NCI-H748 treated with DMSO at 0.1 percent for 48 hours (cell line): ENCODE data around the gene SPNS3.

ENCODE experiments used
- DNase-seq: peaks from one replicate; lab custom pipeline; 2025; lab: John Stamatoyannopoulos, UW

SPNS3 gene

DNA sequence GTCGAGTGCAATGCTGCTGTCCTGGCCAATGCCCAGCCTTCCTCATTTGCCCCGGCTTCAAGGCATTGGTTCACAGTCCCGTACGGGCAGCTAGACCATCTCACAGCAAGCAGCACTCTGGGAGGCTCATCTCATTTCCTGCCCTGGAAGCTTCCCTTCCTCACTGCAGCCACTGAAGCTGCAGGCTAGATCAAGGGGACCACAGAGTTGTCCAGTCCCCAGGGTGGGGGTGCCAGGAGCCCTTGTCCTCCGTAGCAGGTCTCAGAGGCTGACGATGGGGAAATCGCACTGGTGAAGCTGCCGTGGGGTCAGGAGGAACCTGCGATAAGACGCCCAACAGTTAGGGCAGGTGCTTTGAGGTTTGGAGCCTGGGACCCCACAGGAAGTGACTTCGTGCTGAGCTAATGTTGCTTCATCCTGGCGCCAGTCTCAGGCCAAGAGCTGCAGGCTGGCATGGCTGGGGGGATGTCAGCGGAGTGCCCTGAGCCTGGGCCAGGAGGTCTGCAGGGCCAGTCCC lies at the start of gene SPNS3:
TSS of gene SPNS3 (plus strand) at position 426 of the 517 bp plus-strand sequence. CDS start at position 454, 28 bp downstream.
- no peak for DNase-seq

DNA sequence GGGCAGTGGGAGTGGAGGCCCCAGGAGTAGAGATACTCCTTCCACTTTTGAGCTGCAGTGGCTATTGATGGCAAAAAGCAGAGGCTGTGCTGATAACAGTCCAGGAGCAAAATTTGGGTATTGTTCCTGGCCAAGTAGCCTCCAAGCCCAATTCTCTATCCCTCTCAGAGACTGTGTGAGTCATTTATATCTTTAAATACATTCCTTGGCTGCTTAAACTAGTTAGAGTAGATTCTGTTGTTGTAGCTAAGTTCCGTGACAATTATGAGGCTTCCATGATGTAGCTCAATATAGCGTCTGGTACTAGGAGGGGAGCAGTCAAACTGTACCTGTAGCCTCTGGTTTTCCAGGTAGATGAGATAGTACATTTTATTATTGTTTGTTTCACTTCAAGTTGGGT lies 47.3 kb upstream of the SPNS3 start:
- no peak for DNase-seq

DNA sequence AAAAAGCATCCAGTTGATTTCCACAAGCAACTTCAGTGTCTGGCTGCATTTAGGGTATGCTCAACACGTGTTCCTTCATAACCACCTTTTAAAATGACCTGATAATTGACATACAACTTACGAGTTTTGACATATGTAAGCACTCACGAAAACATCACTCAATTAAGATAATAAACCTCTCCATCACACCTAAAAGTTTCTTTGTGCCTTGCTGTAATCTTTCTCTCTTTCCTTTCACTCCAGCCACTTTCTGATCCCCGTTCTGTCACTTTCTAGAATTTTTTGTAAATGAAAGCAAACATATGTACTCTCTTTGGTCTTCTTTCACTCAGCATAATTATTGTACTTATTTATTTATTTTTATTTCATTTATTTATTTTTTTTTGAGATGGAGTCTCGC lies 46.6 kb upstream of the SPNS3 start:
- DNase-seq = no peak

- DNase-seq = no peak
These were observed 44.7 kb upstream of the SPNS3 start for GRCh38 chr17:4389079-4389478.

- DNase-seq = no peak
These were observed 39.9 kb upstream of the SPNS3 start for GRCh38 chr17:4393806-4394205.

GRCh38 chr17:4394208-4395110 lies 39.3 kb upstream of the SPNS3 start:
- no peak for DNase-seq

DNA sequence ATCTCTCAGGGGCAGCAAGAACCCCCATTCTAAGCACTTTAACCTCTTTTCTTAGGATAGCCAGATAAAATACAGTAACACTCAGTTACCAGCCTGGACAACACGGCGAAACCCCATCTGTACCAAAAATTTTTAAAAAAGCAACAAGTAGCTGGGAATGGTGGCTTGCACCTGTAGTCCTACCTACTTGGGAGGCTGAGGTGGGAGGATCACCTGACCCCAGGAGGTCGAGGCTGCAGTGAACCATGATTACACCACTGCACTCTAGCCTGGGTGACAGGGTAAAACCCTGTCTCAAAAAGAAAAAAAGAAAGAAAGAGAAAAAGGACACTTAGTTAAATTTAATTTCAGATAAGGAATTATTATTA lies 38.6 kb upstream of the SPNS3 start:
- no peak for DNase-seq

DNA sequence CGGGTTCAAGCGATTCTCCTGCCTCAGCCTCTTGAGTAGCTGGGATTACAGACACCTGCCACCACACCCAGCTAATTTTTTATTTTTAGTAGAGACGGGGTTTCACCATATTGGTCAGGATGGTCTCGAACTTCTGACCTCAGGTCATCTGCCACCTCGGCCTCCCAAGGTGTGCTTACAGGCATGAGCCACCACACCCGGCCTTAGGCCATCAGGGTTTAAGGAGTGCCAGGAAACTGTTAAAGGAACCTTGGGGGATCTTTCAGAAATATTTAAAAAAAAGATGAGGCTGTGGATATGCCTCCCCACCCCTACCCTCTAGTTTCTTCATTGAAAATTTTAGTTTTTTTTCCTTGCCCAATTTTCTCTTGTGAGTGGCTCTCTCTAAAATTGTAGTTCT lies 35.9 kb upstream of the SPNS3 start:
- DNase-seq = no peak

DNA sequence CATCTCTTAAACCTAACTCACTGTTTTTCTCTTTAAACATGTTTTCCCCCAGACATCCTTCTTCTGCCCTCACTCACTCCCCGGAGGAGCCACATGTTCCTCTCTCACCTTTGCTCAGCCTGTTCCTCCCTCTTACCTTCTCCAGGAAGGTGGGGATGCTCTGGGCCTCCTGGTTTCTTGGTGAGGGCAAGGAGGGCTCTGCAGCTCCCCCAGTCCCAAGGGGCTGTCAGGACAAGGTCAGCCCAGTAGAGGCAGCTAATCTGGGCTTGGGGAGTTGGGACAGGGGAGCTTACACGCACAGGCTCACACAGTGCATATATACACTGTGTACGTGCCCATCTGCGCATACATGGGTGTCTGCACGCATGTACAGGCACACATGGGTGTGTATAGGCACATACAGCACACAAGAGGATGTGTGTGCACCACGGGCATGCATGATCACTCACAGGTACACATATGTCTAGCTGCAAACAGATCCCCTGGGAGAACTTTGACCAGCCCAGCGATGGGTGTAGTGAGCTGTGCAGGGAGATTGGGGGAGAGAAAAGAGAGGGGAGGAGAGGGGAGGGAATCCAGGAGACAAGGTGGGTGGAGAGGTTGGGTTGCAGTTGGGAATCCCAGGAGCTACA lies 28.6 kb upstream of the SPNS3 start:
- DNase-seq = no peak

DNA sequence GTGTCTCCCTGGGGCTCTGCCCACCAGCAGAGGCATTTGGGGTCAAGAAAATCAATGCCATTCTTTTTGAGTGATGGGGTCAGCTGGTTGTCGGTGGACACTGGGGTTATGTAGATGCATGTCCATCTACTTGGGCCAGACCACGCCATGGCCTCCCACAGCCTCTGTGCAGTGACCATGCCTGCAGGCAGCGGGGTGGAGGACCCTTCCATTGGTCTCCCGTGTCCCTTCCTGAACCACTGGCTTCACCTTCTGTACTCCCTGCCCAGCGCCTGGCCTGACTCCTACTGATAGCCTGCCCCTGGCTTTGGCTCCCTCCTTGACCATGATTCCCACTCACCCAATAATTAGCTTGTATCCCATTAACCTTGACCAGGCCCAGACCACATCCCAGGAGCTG lies 28.0 kb upstream of the SPNS3 start:
- no peak for DNase-seq

GRCh38 chr17:4406386-4406785 lies 27.4 kb upstream of the SPNS3 start:
- no peak for DNase-seq

- no peak for DNase-seq
These were observed 26.5 kb upstream of the SPNS3 start for GRCh38 chr17:4407216-4407615.

DNA sequence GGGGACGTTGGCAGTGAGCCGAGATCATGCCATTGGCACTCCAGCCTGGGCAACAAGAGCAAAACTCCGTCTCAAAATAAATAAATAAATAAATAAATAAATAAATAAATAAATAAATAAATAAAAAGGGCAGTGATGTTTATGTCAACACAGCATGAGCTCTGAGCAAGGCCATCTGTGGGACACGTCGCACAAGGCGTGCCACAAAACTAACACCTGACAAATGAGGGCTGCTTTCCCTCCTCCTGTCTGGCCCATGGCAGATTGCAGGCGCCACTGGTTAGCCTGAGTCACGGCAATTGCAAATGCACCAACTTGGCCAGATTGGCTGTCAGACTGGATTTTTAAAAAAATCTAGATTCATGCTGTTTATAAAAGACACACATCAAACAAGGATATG lies 25.9 kb upstream of the SPNS3 start:
- no peak for DNase-seq

GRCh38 chr17:4409659-4410058 lies 24.1 kb upstream of the SPNS3 start:
- no peak for DNase-seq

GRCh38 chr17:4411201-4411600 lies 22.5 kb upstream of the SPNS3 start:
- DNase-seq = no peak

- peak; percentile 94 for DNase-seq
These were observed 20.6 kb upstream of the SPNS3 start for GRCh38 chr17:4412933-4413831.

DNA sequence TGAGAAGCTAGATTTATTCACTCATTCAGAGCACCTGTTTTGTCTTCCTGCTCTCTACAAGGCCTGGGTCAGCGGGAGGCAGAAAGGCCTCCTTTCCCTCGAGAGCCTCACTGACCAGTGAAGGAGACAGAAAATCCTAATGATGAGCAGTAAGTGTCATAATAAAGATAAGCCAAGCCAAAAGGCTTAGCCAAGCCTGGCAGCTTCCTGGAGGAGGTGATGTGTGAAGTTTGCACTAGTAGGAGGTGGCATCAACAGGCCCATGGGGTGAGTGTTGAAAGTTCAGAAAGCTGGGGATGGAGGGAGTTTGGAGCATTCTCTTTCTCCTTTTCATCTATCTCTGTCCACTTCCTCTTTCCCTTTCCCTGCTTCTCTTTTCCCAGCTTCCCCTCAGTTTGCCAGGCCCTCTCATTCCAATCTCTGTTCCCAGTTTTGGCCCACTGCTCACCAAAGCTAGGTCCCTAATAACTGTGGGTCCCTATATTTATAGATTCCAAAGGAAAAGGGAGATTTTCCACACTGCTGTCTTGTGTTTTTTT lies 16.5 kb upstream of the SPNS3 start:
- DNase-seq = no peak

- peak; percentile 69 for DNase-seq
These were observed 13.0 kb upstream of the SPNS3 start for GRCh38 chr17:4420692-4421131.

DNA sequence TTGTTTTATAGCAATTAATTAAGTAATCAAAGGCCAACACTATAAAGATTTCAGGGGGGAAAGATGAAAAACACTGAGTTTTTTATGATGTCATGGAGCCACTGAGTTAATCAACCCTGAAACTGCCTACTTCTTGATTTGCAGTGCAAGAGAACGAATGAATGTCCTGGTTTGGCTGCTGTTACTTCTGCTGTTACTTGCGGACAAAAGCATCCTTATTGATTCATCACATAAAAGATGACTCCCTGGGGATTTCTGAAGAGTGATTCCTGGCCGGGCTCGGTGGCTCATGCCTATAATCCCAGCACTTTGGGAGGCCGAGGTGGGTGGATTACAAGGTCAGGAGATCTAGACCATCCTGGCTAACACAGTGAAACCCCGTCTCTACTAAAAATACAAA lies 10.9 kb upstream of the SPNS3 start:
- DNase-seq = no peak

GRCh38 chr17:4425398-4425797 lies 8.3 kb upstream of the SPNS3 start:
- DNase-seq = no peak

DNA sequence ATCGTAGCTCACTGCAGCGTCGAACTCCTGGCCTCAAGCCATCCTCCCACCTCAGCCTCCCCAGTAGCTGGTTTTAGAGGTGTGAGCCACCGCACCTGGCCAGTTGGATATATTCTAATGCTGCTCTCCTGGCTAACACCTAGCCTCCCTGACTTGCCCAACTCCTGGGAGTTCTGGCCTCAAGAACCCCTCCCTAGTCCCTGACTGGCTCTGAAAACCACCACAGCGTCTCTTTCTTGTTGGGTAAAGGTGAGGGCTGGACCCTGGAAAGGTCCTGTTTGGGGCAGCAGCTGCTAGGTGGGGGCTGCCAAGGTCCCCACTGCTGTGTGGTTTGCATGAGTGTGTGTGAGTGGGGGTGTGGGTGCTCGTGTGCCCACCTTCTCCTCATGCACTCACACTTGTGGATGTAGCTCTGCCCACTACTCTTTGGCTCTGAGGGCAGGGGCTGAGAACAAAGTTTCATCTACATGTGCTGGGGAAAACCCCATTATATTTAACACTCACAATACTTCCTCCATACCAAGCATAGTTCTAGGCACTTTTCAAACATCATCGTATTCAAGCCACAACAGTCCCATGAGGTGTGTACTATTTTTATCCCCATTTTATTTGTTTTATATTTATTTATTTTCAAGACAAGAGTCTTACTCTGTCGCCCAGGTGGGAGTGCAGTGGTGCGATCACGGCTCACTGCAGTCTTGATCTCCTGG lies 7.1 kb upstream of the SPNS3 start:
- no peak for DNase-seq
